Stimulated activated CD4-positive, alpha-beta T cell treated with anti-CD3 and anti-CD28 coated beads, Interleukin-12 subunit alpha, Interleukin-12 subunit beta, amount 100 ng/mL, for 4 hours (primary cell): Measurements from ENCODE around the gene PFKFB4.
A peak's percentile ranks its signal among the peaks of the same experiment; 100 is the strongest.
"Not testable (repeated sequence)": the region's sequence is repeated elsewhere in the genome, so short reads cannot be mapped to it uniquely, and the experiment has no call there.

ENCODE experiments used
- DNase-seq: peaks from one replicate; pipeline ENCODE4 v3.0.0-alpha.2; 2020

PFKFB4 gene

GRCh38 chr3:48482822-48483221 lies 73.8 kb downstream of the PFKFB4 start:
- DNase-seq = not testable (repeated sequence)

- DNase-seq = not testable (repeated sequence)
Measured at GRCh38 chr3:48480891-48481290, 75.7 kb downstream of the PFKFB4 start.

- DNase-seq = no peak
Measured at GRCh38 chr3:48478626-48479555, 77.7 kb downstream of the PFKFB4 start.

GRCh38 chr3:48477959-48478520 lies 78.6 kb downstream of the PFKFB4 start:
- DNase-seq = no peak

- no peak for DNase-seq
Measured at GRCh38 chr3:48476426-48477053, 80.1 kb downstream of the PFKFB4 start.

- DNase-seq = no peak
Measured at GRCh38 chr3:48475188-48475587, 81.4 kb downstream of the PFKFB4 start.

- no peak for DNase-seq
Measured at GRCh38 chr3:48474619-48475018, 82.0 kb downstream of the PFKFB4 start.

GRCh38 chr3:48474031-48474430 lies 82.6 kb downstream of the PFKFB4 start:
- not testable (repeated sequence) for DNase-seq

GRCh38 chr3:48473617-48473952 lies 83.0 kb downstream of the PFKFB4 start:
- no peak for DNase-seq

- peak; percentile 92 for DNase-seq
Measured at GRCh38 chr3:48472923-48473616, 83.5 kb downstream of the PFKFB4 start.

- DNase-seq = no peak
Measured at GRCh38 chr3:48472673-48472922, 84.0 kb downstream of the PFKFB4 start.

GRCh38 chr3:48470286-48470685 lies 86.3 kb downstream of the PFKFB4 start:
- DNase-seq = no peak

GRCh38 chr3:48469046-48469915 lies 87.3 kb downstream of the PFKFB4 start:
- no peak for DNase-seq

GRCh38 chr3:48468329-48468731 lies 88.3 kb downstream of the PFKFB4 start:
- no peak for DNase-seq
